GM12878 (cell line): ENCODE measurements around the gene COQ10B. TPM values are rescaled to one million over a fixed set of nuclear protein-coding genes. Genes with fewer than 3 reads are reported as not detected.

Experiments used
- ATAC-seq: fragments of 200-7000 bp; cut with Tn5 transposase; 3 replicates; pipeline ENCODE4 v1.9.1; 2020; ENCODE audit warnings: mild to moderate bottlenecking, moderate library complexity
- BruUV-seq: library from RNA; stranded (reverse); fragments of 400-500 nt; replicated peaks from 2 replicates; lab custom pipeline; 2021; lab: Mats Ljungman, UMichigan
- CTCF ChIA-PET: fragments of 300-600 bp; sonication (Branson Sonifier 250); formaldehyde crosslinking; extraction: SDS; loops from one replicate; lab custom pipeline; 2021; ENCODE audit warnings: inconsistent platforms; lab: Yijun Ruan, JAX
- POLR2A ChIA-PET: fragments of 350-600 bp; formaldehyde crosslinking; extraction: SDS; loops from one replicate; lab custom pipeline; 2021; ENCODE audit warnings: inconsistent platforms; lab: Charles Lee
- RAD21 ChIA-PET: fragments of 300-600 bp; sonication (Branson Sonifier 250); formaldehyde crosslinking; loops from one replicate; lab custom pipeline; 2023; ENCODE audit warnings: antibody characterized with exemption; ENCODE audit not compliant: unreplicated experiment; lab: Charles Lee
- SMC1A ChIA-PET: fragments of 300-600 bp; sonication (Branson Sonifier 250); formaldehyde crosslinking; loops from one replicate; lab custom pipeline; 2023; ENCODE audit not compliant: unreplicated experiment, uncharacterized antibody; lab: Charles Lee
- DNase-seq: peaks from one replicate; pipeline ENCODE4 v3.0.0-alpha.2; 2011; ENCODE audit warnings: low read depth, low spot score
- FAIRE-seq: peaks from 3 replicates; lab custom pipeline; 2011; peaks lifted over from hg19 to GRCh38; lab: Jason Lieb, UNC
- H2AFZ ChIP-seq: 2 replicates; pipeline ENCODE4 v1.6.0; 2011; ENCODE audit warnings: low read depth, low read length, control low read depth; ENCODE audit not compliant: control insufficient read depth
- H3K27ac ChIP-seq: 2 replicates; pipeline ENCODE4 v1.5.1; 2011; ENCODE audit warnings: control low read depth; ENCODE audit not compliant: control insufficient read depth, insufficient read depth
- H3K27me3 ChIP-seq, 2 experiments: replicated peaks in 1 of 2; 2 replicates each; pipeline versions ENCODE4 v1.6.0 to v1.6.1; 2011; ENCODE audit warnings: low read length in 1 of 2; ENCODE audit not compliant: control insufficient read depth in 2 of 2, insufficient read depth in 2 of 2
- H3K36me3 ChIP-seq, 2 experiments: 2 replicates each; pipeline ENCODE4 v1.5.1; 2011; ENCODE audit warnings: low read length in 1 of 2; ENCODE audit not compliant: control insufficient read depth in 2 of 2, insufficient read depth in 2 of 2
- H3K4me1 ChIP-seq: 2 replicates; pipeline ENCODE4 v1.6.1; 2011; ENCODE audit warnings: mild to moderate bottlenecking, low read length, moderate library complexity, mixed read lengths; ENCODE audit not compliant: control insufficient read depth, insufficient read depth
- H3K4me2 ChIP-seq: 2 replicates; pipeline ENCODE4 v1.6.0; 2011; ENCODE audit warnings: control low read depth; ENCODE audit not compliant: control insufficient read depth, insufficient read depth
- H3K4me3 ChIP-seq: fragments of 200-600 bp; sonication (generic); 2 replicates; pipeline ENCODE4 v1.5.1; 2016
- H3K79me2 ChIP-seq: 2 replicates; pipeline ENCODE4 v1.6.0; 2011; ENCODE audit warnings: low read length; ENCODE audit not compliant: control insufficient read depth, insufficient read depth
- H3K9ac ChIP-seq: 2 replicates; pipeline ENCODE4 v1.8.0; 2011; ENCODE audit warnings: low read length, control low read depth, mixed read lengths; ENCODE audit not compliant: control insufficient read depth, insufficient read depth
- H3K9me3 ChIP-seq: replicated peaks from 3 replicates; pipeline ENCODE4 v1.5.1; 2011; ENCODE audit warnings: mild to moderate bottlenecking, low read length; ENCODE audit not compliant: control insufficient read depth, insufficient read depth
- H4K20me1 ChIP-seq: 2 replicates; pipeline ENCODE4 v1.6.0; 2011; ENCODE audit not compliant: control insufficient read depth, insufficient read depth
- BHLHE40 ChIP-seq, 2 experiments: fragments of 450-650 bp in 1 of 2; IDR thresholded peaks; 2 replicates each; pipeline ENCODE4 v1.6.1; 2011 to 2017; ENCODE audit warnings: low read depth in 2 of 2, borderline replicate concordance in 1 of 2, improper control_type of control experiment in 1 of 2, low read length in 1 of 2, mild to moderate bottlenecking in 1 of 2
- DPF2 ChIP-seq: fragments of 450-650 bp; IDR thresholded peaks from 2 replicates; pipeline ENCODE4 v1.6.1; 2017; ENCODE audit warnings: mild to moderate bottlenecking
- E2F4 ChIP-seq: IDR thresholded peaks from 2 replicates; pipeline ENCODE4 v1.6.1; 2012; ENCODE audit warnings: low read depth, low read length, improper control_type of control experiment
- GATAD2B ChIP-seq: fragments of 450-650 bp; conservative IDR thresholded peaks from 2 replicates; pipeline ENCODE4 v1.6.1; 2017; ENCODE audit warnings: low read depth, mild to moderate bottlenecking, moderate library complexity
- HDGF ChIP-seq: fragments of 450-650 bp; IDR thresholded peaks from 2 replicates; pipeline ENCODE4 v1.6.1; 2016; ENCODE audit warnings: antibody characterized with exemption
- IKZF1 ChIP-seq: fragments of 450-650 bp; conservative IDR thresholded peaks from 2 replicates; pipeline ENCODE4 v1.6.1; 2017; ENCODE audit warnings: antibody characterized with exemption, mild to moderate bottlenecking
- JUND ChIP-seq: IDR thresholded peaks from 2 replicates; pipeline ENCODE4 v1.6.1; 2012; ENCODE audit warnings: low read depth, mild to moderate bottlenecking, low read length, improper control_type of control experiment, moderate library complexity
- NBN ChIP-seq: fragments of 450-650 bp; IDR thresholded peaks from 2 replicates; pipeline ENCODE4 v1.6.1; 2016
- ZBTB40 ChIP-seq: fragments of 450-650 bp; IDR thresholded peaks from 2 replicates; pipeline ENCODE4 v1.6.1; 2016; ENCODE audit warnings: mild to moderate bottlenecking, moderate library complexity, borderline replicate concordance
- WGBS: methylation state at CpG from one replicate; pipeline ENCODE4 v1.1.6; 2016; ENCODE audit warnings: low lambda C conversion rate; ENCODE audit not compliant: insufficient replicate concordance, insufficient coverage; ENCODE audit errors: missing lambda C conversion rate; 5-methylcytosine and 5-hydroxymethylcytosine counted together
- in situ Hi-C: fragments of 300-500 bp; cut with MboI; formaldehyde crosslinking; loops from 9 replicates; pipeline ENCODE4 v1.14.3; 2018; ENCODE audit warnings: mixed read lengths
- intact Hi-C: fragments of 100-400 bp; cut with micrococcal nuclease; formaldehyde crosslinking; loops from one replicate; pipeline ENCODE4 v1.14.2; 2022; ENCODE audit not compliant: unreplicated experiment
- polyA plus RNA-seq, 11 experiments: library from polyadenylated mRNA; depleted of rRNA in 4 of 11; unstranded in 6 of 11; stranded (reverse) in 5 of 11; fragments of >200 nt; fragmentation: Nextera tagmentation in 4 of 11; fragmentation: Illumina TruSeq in 1 of 11; extraction: Ambion mirVana in 4 of 11; extraction: Trizol in 1 of 11; gene quantifications; 1 replicate in 1 of 11; 2 replicates in 10 of 11; pipeline versions ENCODE4 v1.2.1 to v1.2.3, GENCODE V29; 2011 to 2016; ENCODE audit warnings: inconsistent platforms in 2 of 11, missing spikeins in 2 of 11, low read depth in 1 of 11
- total RNA-seq, 4 experiments: library from RNA; depleted of rRNA in 3 of 4; stranded (reverse); fragments of >200 nt in 3 of 4; fragmentation: Illumina TruSeq in 1 of 4; extraction: Trizol in 1 of 4; gene quantifications; 2 replicates each; pipeline versions ENCODE4 v1.2.1 to v1.2.3, GENCODE V29; 2013 to 2021
- TF ChIP-seq, protein P1 (sequence below): IDR thresholded peaks from 2 replicates; pipeline ENCODE4 v1.6.1; 2012; ENCODE audit warnings: improper control_type of control experiment, low read depth, low read length; ENCODE audit not compliant: insufficient replicate concordance

Gene COQ10B
- total and polyA plus RNA-seq, 10 of the 15 experiments (the other 5 are each of a cell fraction or from before 2014, with no cell fraction given) = 3.6 to 23.2 (median 13.2) TPM

DNA sequence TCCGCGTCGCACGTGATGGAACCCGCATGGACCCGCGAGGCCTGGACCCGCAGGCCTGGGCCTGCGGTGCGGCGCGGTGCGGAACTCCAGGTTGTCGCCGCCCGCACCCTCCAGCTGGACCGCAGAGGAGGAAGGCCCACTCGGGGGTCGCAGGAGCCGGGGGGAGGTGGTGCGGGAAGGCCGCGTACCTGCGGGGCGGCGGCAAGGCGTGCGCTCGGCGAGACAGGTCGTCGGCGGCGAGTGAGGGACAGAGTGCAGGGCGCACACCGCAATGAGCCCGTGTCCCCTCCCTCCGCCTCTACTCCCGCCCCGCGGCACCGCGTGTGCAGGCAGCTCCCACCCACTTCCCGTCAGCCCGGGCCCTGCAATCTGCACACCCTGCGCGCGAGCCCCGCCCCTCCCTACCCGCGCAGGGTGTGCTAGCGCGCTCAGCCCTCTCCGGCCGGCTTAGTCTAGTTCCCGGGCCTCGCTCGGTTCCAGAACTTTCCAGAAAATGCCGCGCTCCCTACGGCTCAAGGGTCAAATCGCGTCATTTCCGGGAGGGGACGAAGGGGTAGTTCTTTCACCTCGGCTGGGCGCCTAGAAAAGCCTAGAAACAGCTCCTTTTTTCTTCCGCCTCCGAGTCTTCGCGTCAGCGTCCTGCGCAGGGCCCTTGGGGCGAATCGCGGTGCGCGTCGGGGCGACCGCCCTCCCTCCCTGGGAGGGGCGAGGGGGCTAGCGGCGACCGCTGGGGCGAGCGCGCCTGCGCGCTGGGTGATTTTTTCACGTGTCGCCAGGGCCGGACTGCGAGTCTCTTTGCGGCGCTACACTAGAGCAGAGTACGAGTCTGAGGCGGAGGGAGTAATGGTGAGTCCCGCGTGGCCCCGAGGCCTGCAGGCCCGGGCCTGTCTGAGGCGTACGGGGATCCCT lies 46.5 kb downstream of the COQ10B start, which contains the start of the genes HSPD1 and HSPE1:
HSPD1 (minus strand) TSS at position 247 of the 909 bp plus-strand sequence. CDS start 992 bp downstream, outside the sequence.
HSPE1 (plus strand) TSS at position 786 of the 909 bp plus-strand sequence; CDS start at position 844, 58 bp downstream.
- ChIA-PET RAD21 (interaction anchor here (0.8 to 5.5 kb wide), 7 partner anchors 11 to 285 kb away, joined by 3 to 47 read pairs (median 5); partner anchors contain the start of genes COQ10B, MARS2, MOB4 and SF3B1), POLR2A (interaction anchor here (0.6 to 12.1 kb wide), 10 partner anchors 15 to 205 kb away, joined by 3 to 156 read pairs (median 4); partner anchors contain the start of genes COQ10B, MARS2, MOB4 and SF3B1), SMC1A (interaction anchor here (1.1 to 5.0 kb wide), 7 partner anchors 11 to 206 kb away, joined by 3 to 34 read pairs (median 8); partner anchors contain the start of genes COQ10B, MARS2, MOB4 and SF3B1), CTCF (interaction anchor here (0.8 to 1.6 kb wide), 4 partner anchors 13 to 207 kb away, joined by 3 to 6 read pairs (median 5); no protein-coding TSS in a partner anchor)
- peak within 1 kb of the TSS; percentile 93 for H3K4me2 ChIP-seq
- H3K4me3 ChIP-seq = peak within 1 kb of the TSS; percentile 88
- no TSS peak for BruUV-seq
- peaks cover 4 to 33% of the 10 kb centered on the region in 2 experiments for H3K36me3 ChIP-seq
- 1% methylated on average over 84 of the region's 104 CpGs for WGBS
- peaks cover 13% of the 10 kb centered on the region for H3K4me1 ChIP-seq
- ATAC-seq (peak; percentile 88), DNase-seq (peak; percentile 97), FAIRE-seq (peak; percentile 92)
- in situ Hi-C loops = no loop called here
- no peaks in the 10 kb centered on the region for H3K9me3 ChIP-seq
- peaks cover 96% of the 10 kb centered on the region for H3K79me2 ChIP-seq
- no peaks in the 10 kb centered on the region for H3K27me3 ChIP-seq
- peak within 1 kb of the TSS; percentile 97 for H3K9ac ChIP-seq
- H2AFZ ChIP-seq = peak within 1 kb of the TSS; percentile 66
- intact Hi-C loops = loop anchor here (1.0 to 5.0 kb wide), 6 partner anchors 15 to 277 kb away; partner anchors contain the start of genes COQ10B, MARS2 and SF3B1
- H3K27ac ChIP-seq = peak within 1 kb of the TSS; percentile 91
- no peaks in the 10 kb centered on the region for H4K20me1 ChIP-seq
- peak; percentile 100 for TF ChIP-seq NBN
- 0 out of 2 replicates have a peak, but pooled peaks have one; percentile 9 for TF ChIP-seq HDGF
- peak; percentile 99 for TF ChIP-seq IKZF1
- TF ChIP-seq BHLHE40 (IDR thresholded peaks at IDR 0.05; ENCODE audit: borderline replicate concordance in 1 of 2, low read depth in 2 of 2, low read length in 1 of 2) = peak; percentile 76 to 91
- TF ChIP-seq E2F4 = peak; percentile 36; the same call in 1 of the 2 replicates
- TF ChIP-seq DPF2 = peak; percentile 82
- TF ChIP-seq GATAD2B = peak; percentile 91
- TF ChIP-seq, protein P1, sequence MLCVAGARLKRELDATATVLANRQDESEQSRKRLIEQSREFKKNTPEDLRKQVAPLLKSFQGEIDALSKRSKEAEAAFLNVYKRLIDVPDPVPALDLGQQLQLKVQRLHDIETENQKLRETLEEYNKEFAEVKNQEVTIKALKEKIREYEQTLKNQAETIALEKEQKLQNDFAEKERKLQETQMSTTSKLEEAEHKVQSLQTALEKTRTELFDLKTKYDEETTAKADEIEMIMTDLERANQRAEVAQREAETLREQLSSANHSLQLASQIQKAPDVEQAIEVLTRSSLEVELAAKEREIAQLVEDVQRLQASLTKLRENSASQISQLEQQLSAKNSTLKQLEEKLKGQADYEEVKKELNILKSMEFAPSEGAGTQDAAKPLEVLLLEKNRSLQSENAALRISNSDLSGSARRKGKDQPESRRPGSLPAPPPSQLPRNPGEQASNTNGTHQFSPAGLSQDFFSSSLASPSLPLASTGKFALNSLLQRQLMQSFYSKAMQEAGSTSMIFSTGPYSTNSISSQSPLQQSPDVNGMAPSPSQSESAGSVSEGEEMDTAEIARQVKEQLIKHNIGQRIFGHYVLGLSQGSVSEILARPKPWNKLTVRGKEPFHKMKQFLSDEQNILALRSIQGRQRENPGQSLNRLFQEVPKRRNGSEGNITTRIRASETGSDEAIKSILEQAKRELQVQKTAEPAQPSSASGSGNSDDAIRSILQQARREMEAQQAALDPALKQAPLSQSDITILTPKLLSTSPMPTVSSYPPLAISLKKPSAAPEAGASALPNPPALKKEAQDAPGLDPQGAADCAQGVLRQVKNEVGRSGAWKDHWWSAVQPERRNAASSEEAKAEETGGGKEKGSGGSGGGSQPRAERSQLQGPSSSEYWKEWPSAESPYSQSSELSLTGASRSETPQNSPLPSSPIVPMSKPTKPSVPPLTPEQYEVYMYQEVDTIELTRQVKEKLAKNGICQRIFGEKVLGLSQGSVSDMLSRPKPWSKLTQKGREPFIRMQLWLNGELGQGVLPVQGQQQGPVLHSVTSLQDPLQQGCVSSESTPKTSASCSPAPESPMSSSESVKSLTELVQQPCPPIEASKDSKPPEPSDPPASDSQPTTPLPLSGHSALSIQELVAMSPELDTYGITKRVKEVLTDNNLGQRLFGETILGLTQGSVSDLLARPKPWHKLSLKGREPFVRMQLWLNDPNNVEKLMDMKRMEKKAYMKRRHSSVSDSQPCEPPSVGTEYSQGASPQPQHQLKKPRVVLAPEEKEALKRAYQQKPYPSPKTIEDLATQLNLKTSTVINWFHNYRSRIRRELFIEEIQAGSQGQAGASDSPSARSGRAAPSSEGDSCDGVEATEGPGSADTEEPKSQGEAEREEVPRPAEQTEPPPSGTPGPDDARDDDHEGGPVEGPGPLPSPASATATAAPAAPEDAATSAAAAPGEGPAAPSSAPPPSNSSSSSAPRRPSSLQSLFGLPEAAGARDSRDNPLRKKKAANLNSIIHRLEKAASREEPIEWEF = no peak
- TF ChIP-seq ZBTB40 = peak; percentile 88
- peak; percentile 7; the same call in 1 of the 2 replicates for TF ChIP-seq JUND
